Stimulated activated naive CD8-positive, alpha-beta T cell treated with anti-CD3 and anti-CD28 coated beads, Interleukin-15, Interleukin-2, amounts not matched to agents 100 ng/mL and 50 ng/mL, for 24 hours (primary cell): ENCODE results near the gene ARL4A.
"Not testable (repeated sequence)": the region's sequence is repeated elsewhere in the genome, so short reads cannot be mapped to it uniquely, and the experiment has no call there.

Experiments
- H3K27ac Mint-ChIP-seq: one replicate; pipeline ENCODE4 v1.8.0; 2021; ENCODE audit warnings: mild to moderate bottlenecking, mixed read lengths
- H3K27me3 Mint-ChIP-seq: one replicate; pipeline ENCODE4 v1.8.0; 2021; ENCODE audit warnings: mixed read lengths
- H3K36me3 Mint-ChIP-seq: one replicate; pipeline ENCODE4 v1.8.0; 2021; ENCODE audit warnings: low read depth, mixed read lengths
- H3K4me1 Mint-ChIP-seq: one replicate; pipeline ENCODE4 v1.8.0; 2021; ENCODE audit warnings: low read depth, mixed read lengths
- H3K4me3 Mint-ChIP-seq: one replicate; pipeline ENCODE4 v1.8.0; 2021; ENCODE audit warnings: mild to moderate bottlenecking, mixed read lengths
- H3K9me3 Mint-ChIP-seq: one replicate; pipeline ENCODE4 v1.8.0; 2021; ENCODE audit warnings: mixed read lengths

The ARL4A gene

DNA sequence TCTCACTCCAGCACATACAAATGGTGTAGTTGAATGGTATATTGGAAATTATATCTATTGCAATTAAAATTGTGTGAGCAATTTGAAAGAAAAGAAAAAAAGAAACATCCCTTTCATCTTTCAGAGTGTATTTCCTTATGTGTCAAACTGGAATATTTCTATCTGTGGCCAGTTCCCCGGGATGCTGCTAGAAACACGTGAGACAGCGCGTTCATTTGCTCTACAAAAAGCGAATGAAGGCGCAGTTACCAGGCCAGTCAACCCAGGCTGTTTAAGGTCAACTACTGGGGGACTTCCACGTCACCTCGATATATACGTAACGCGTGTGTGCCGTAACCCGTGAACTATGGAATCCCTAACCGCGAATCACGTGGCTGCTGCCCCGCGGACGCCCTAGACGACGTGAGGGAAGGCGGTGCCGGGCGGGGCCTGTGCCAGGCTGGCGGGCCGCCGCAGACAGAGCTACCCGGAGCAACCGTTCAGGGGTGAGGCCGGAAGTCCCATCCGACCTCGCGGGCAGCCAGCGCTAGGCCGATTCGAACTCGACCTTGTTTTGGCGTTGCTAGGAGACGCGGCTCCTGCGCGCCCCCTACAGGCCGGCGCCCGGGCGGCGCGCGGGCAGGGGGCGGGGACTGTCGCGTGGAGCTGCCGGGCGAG is 1.1 kb upstream of the ARL4A start:
- Mint-ChIP-seq H3K36me3 (peaks cover 7% of the 10 kb centered on the region), H3K4me3 (peak overlapping the region; percentile 93), H3K27me3 (no peaks in the 10 kb centered on the region), H3K9me3 (no peaks in the 10 kb centered on the region), H3K4me1 (peaks cover 36% of the 10 kb centered on the region), H3K27ac (peak overlapping the region; percentile 86)

DNA sequence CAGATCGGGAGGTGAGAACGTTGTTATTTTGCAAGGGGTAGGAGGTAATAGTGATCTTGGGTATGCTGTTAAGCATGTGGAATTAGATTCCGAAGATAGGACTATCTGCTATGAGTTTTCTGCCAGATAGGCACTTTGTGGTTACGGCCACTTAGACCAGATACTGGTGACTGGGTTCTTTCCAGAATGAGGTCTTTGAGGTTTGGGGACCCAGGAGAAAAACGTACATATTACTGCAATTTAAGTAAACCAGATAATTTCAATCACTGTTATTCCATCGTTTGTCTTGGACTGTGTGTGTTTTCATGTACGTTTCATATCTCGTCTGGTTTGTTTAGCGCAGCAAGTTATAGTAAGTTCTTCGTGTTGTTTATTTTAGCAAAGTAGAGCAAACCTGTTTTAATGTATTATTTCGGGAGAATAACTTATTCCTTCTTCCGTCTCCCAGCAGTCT is 312 bp downstream of the ARL4A start:
- Mint-ChIP-seq H3K4me1 (peaks cover 39% of the 10 kb centered on the region), H3K4me3 (peak overlapping the region; percentile 93), H3K9me3 (no peaks in the 10 kb centered on the region), H3K27me3 (no peaks in the 10 kb centered on the region), H3K27ac (peak overlapping the region; percentile 86), H3K36me3 (peaks cover 7% of the 10 kb centered on the region)

GRCh38 chr7:12688485-12689170 is 1.2 kb downstream of the ARL4A start:
- Mint-ChIP-seq H3K4me3 (peak overlapping the region; percentile 93), H3K4me1 (peaks cover 44% of the 10 kb centered on the region)
- not testable (repeated sequence) for H3K9me3 Mint-ChIP-seq, H3K36me3 Mint-ChIP-seq, H3K27ac Mint-ChIP-seq, H3K27me3 Mint-ChIP-seq

GRCh38 chr7:12689451-12689850 is 2.0 kb downstream of the ARL4A start:
- Mint-ChIP-seq H3K36me3 (peaks cover 7% of the 10 kb centered on the region), H3K4me3 (no peak overlapping the region), H3K4me1 (peaks cover 44% of the 10 kb centered on the region), H3K27ac (no peak overlapping the region), H3K27me3 (no peaks in the 10 kb centered on the region), H3K9me3 (no peaks in the 10 kb centered on the region)

GRCh38 chr7:12690041-12690878 is 2.8 kb downstream of the ARL4A start:
- Mint-ChIP-seq H3K4me1 (peaks cover 49% of the 10 kb centered on the region), H3K4me3 (no peak overlapping the region), H3K27ac (no peak overlapping the region)

GRCh38 chr7:12691388-12691787 is 4.0 kb downstream of the ARL4A start:
- H3K4me1 Mint-ChIP-seq: peaks cover 45% of the 10 kb centered on the region
- H3K4me3 Mint-ChIP-seq, H3K9me3 Mint-ChIP-seq, H3K36me3 Mint-ChIP-seq, H3K27me3 Mint-ChIP-seq, H3K27ac Mint-ChIP-seq: not testable (repeated sequence)

More at GRCh38 chr7:12690041-12690878, 2.8 kb downstream of the ARL4A start:
- Mint-ChIP-seq H3K9me3 (no peaks in the 10 kb centered on the region), H3K36me3 (peaks cover 7% of the 10 kb centered on the region), H3K27me3 (no peaks in the 10 kb centered on the region)

- peaks cover 45% of the 10 kb centered on the region for H3K4me1 Mint-ChIP-seq
- H3K27me3 Mint-ChIP-seq: no peaks in the 10 kb centered on the region
- peaks cover 7% of the 10 kb centered on the region for H3K36me3 Mint-ChIP-seq
- H3K27ac Mint-ChIP-seq: no peak overlapping the region
- H3K4me3 Mint-ChIP-seq: no peak overlapping the region
- H3K9me3 Mint-ChIP-seq: no peaks in the 10 kb centered on the region
Measured at GRCh38 chr7:12692035-12692434, 4.6 kb downstream of the ARL4A start.

DNA sequence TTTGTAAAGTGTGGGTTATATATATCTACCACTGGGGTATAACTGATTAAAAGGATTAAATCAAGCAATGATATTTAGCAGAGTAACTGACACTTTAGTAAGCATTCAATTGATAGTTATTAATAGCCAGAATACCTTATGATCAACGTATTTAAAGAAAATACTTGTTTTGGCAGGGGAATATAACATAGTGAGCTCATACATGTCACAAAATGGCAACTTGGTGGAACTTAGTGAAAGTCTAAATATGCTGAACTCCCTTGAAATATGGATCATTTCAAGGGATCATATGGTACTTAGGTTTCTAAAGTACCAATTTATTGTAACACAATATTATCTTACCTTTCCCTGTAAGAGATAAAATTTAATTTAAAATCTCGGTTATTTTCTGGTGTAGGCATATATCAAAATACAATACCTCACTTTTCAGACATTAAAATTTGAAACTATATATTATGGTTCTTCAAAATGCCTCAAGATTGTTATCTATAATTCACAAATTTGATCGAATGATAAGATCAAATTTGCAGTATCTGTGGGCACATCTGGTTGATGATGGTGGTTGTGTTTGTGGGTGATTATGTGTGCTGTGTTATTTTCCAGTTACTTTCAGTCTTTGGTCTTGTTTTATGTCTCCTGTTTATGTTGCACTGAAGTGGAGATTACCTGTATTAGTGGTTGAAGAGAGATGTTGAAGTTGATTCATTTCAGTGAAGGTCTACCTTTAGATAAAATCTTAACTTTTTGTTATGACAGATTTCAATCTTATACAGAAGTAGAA is 5.2 kb downstream of the ARL4A start:
- Mint-ChIP-seq H3K36me3 (peaks cover 7% of the 10 kb centered on the region), H3K27me3 (no peaks in the 10 kb centered on the region), H3K4me3 (no peak overlapping the region), H3K27ac (no peak overlapping the region), H3K4me1 (peaks cover 41% of the 10 kb centered on the region), H3K9me3 (no peaks in the 10 kb centered on the region)

DNA sequence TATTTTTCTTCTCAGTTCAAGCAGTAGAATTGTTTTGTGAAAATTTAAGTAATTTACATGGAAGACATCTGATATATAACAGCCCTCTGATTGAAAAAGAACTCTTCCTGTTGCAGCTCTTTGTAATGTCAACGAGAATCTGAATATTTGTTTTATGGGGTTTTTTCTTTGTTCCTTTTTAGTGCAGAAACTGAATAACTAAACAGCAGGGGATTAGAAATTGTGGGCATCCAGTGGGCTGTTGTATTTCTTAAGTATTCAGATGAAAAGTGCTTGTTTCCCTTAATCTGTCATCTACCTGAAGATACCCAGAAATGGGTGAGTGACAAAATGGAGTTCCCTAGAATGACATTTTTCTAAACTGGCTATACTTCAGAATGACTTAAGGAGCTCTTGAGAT is 7.4 kb downstream of the ARL4A start:
- Mint-ChIP-seq H3K4me3 (no peak overlapping the region), H3K36me3 (peaks cover 1% of the 10 kb centered on the region), H3K9me3 (no peaks in the 10 kb centered on the region), H3K27ac (no peak overlapping the region), H3K4me1 (peaks cover 21% of the 10 kb centered on the region), H3K27me3 (no peaks in the 10 kb centered on the region)

DNA sequence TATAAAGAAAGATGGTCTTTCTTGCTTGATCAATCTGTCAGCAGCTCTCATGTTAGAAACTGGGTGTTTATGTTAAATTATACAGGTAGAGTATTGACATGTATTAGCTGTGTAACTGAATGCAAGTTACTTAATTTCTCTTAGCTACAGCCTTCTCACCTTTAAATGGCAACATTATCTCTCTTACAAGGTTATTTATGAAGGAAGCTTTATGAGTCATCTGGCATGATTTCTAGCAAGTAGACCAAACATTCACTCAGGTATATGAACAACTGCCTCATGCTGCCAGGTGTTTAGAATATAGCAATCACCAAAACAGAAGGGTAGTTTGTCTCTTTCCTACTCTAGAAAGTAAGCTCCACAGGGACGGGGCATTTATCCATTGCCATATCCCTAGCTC is 8.5 kb downstream of the ARL4A start:
- Mint-ChIP-seq H3K4me3 (no peak overlapping the region), H3K9me3 (no peaks in the 10 kb centered on the region), H3K27me3 (no peaks in the 10 kb centered on the region), H3K36me3 (no peaks in the 10 kb centered on the region), H3K27ac (no peak overlapping the region), H3K4me1 (peaks cover 20% of the 10 kb centered on the region)

- Mint-ChIP-seq H3K36me3 (peaks cover 11% of the 10 kb centered on the region), H3K9me3 (peaks cover 6% of the 10 kb centered on the region), H3K4me3 (no peak overlapping the region), H3K27ac (no peak overlapping the region), H3K4me1 (peaks cover 13% of the 10 kb centered on the region), H3K27me3 (no peaks in the 10 kb centered on the region)
Measured at GRCh38 chr7:12699299-12699698, 11.9 kb downstream of the ARL4A start.

GRCh38 chr7:12701433-12701832 is 14.0 kb downstream of the ARL4A start:
- H3K4me1 Mint-ChIP-seq: no peaks in the 10 kb centered on the region
- no peak overlapping the region for H3K4me3 Mint-ChIP-seq
- H3K27ac Mint-ChIP-seq: no peak overlapping the region
- H3K27me3 Mint-ChIP-seq: no peaks in the 10 kb centered on the region
- H3K36me3 Mint-ChIP-seq: peaks cover 11% of the 10 kb centered on the region
- peaks cover 6% of the 10 kb centered on the region for H3K9me3 Mint-ChIP-seq

DNA sequence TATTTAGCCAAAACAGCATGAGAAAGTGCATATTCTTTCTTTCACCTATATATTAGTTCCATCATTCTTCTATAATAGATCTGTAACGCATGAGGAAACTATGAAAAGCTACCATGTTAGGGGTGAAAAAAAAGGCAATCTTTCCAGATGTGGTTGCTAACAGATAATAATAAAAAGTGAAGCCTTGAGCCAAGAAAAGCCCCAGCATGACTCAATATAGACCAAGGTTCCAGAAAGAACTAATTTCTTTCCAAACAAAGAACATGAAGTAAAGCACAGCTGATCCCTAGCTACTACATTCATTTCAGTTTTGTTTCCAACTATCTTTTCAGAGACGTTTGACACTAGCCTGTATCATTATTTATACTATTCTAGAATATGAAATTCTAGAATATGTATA is 16.4 kb downstream of the ARL4A start:
- Mint-ChIP-seq H3K27me3 (no peaks in the 10 kb centered on the region), H3K4me1 (no peaks in the 10 kb centered on the region), H3K4me3 (no peak overlapping the region), H3K27ac (no peak overlapping the region), H3K36me3 (peaks cover 11% of the 10 kb centered on the region), H3K9me3 (peaks cover 6% of the 10 kb centered on the region)

DNA sequence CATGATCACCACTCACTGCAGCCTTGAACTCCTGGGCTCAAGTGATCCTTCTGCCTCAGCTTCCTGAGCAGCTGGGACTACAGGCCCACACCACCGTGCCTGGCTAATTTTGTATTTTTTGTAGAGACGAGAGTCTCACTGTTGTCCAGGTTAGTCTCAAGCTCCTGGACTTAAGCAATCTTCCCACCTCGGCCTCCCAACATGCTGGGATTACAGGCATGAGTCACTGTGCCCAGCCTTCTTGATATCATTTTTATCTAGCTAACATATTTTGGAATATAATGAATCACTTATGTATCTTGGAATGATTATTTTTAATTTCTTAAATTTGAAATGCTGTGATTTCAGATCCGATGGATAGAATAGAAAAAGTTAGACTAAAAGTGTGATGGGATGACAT is 18.4 kb downstream of the ARL4A start:
- Mint-ChIP-seq H3K9me3 (peaks cover 6% of the 10 kb centered on the region), H3K4me1 (no peaks in the 10 kb centered on the region), H3K4me3 (no peak overlapping the region)

More for the DNA sequence above, 18.4 kb downstream of the ARL4A start:
- Mint-ChIP-seq H3K27me3 (no peaks in the 10 kb centered on the region), H3K36me3 (peaks cover 11% of the 10 kb centered on the region), H3K27ac (no peak overlapping the region)
